Measurements from ENCODE around the gene HLA-DQA1.

Gene HLA-DQA1

DNA sequence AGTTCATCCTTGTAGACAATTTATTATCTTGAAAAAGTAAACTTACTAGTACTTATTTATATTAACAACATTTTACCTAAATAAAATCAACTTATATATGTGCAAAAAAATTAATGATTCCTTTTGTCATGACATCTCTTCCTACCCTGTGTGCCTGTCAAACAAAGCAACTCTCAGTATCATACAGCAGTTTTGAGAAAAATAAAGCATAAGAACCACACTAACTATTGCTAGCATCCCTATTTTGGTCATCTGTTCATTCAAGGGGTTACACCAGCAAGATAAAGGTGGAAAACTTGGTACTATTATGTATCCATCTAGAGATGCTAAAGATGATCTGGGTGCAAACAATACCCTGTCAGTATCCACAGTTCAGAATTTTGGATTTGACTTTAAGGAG, 40.2 kb upstream of the HLA-DQA1 start:
- H2AFZ ChIP-seq (ENCODE audit: low read length), result no peak overlapping the region
- no peaks in the 10 kb centered on the region for H3K27me3 ChIP-seq (ENCODE audit: insufficient read depth, low read length, poor library complexity, severe bottlenecking)
- no peaks in the 10 kb centered on the region for H4K20me1 ChIP-seq (ENCODE audit: insufficient read depth, low read length, poor library complexity, severe bottlenecking)
- no peaks in the 10 kb centered on the region for H3K9me3 ChIP-seq (ENCODE audit: insufficient read depth, low read depth, low read length)
- no peak overlapping the region for H3K4me3 ChIP-seq (ENCODE audit: low read length, poor library complexity, severe bottlenecking)
- H3K9ac ChIP-seq (ENCODE audit: low read depth, low read length, poor library complexity, severe bottlenecking), result no peak overlapping the region
- no peaks in the 10 kb centered on the region for H3K36me3 ChIP-seq (ENCODE audit: insufficient read depth, low read length)
- H3K9me2 ChIP-seq (replicated peaks; ENCODE audit: low read depth, low read length), result no peaks in the 10 kb centered on the region
- TF ChIP-seq, protein P1, sequence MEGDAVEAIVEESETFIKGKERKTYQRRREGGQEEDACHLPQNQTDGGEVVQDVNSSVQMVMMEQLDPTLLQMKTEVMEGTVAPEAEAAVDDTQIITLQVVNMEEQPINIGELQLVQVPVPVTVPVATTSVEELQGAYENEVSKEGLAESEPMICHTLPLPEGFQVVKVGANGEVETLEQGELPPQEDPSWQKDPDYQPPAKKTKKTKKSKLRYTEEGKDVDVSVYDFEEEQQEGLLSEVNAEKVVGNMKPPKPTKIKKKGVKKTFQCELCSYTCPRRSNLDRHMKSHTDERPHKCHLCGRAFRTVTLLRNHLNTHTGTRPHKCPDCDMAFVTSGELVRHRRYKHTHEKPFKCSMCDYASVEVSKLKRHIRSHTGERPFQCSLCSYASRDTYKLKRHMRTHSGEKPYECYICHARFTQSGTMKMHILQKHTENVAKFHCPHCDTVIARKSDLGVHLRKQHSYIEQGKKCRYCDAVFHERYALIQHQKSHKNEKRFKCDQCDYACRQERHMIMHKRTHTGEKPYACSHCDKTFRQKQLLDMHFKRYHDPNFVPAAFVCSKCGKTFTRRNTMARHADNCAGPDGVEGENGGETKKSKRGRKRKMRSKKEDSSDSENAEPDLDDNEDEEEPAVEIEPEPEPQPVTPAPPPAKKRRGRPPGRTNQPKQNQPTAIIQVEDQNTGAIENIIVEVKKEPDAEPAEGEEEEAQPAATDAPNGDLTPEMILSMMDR (conservative IDR thresholded peaks at IDR 0.05; ENCODE audit: low read length), result no peak
- TF ChIP-seq EZH2phosphoT487 (IDR thresholded peaks at IDR 0.05; ENCODE audit: borderline replicate concordance), result no peak
- no peaks in the 10 kb centered on the region for H3K4me1 ChIP-seq (ENCODE audit: insufficient read depth, low read length, poor library complexity, severe bottlenecking)
- H3K79me2 ChIP-seq (ENCODE audit: insufficient read depth, low read length), result no peaks in the 10 kb centered on the region
- no peaks in the 10 kb centered on the region for H3F3A ChIP-seq (ENCODE audit: low read depth)
- no peak overlapping the region for H3K4me2 ChIP-seq (ENCODE audit: low read depth, low read length, poor library complexity, severe bottlenecking)

DNA sequence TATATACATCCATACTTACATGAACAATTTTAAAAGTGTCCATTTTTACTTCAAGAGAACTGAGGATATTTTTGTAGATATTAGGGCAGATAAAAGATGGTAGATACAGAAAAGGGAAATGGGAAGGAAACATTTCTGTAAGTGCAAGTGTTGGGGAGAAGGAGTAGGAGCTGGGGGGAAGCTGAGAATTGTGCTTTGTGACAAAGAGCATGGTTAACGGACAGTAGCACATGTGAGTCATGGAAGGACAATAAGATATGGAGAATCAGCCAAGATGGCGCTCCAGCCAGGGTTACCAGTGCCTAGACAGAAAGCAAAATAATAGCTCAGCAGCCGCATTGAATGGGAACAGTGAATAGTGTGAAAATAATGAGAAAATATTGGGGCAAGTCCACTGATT, 34.8 kb upstream of the HLA-DQA1 start:
- H2AFZ ChIP-seq (ENCODE audit: low read length), result no peak overlapping the region
- H4K20me1 ChIP-seq (ENCODE audit: insufficient read depth, low read length, poor library complexity, severe bottlenecking), result no peaks in the 10 kb centered on the region
- no peak overlapping the region for H3K4me3 ChIP-seq (ENCODE audit: low read length, poor library complexity, severe bottlenecking)
- H3K9me2 ChIP-seq (replicated peaks; ENCODE audit: low read depth, low read length), result no peaks in the 10 kb centered on the region
- no peaks in the 10 kb centered on the region for H3K36me3 ChIP-seq (ENCODE audit: insufficient read depth, low read length)
- H3K9ac ChIP-seq (ENCODE audit: low read depth, low read length, poor library complexity, severe bottlenecking), result no peak overlapping the region
- TF ChIP-seq, protein P1 (conservative IDR thresholded peaks at IDR 0.05; ENCODE audit: low read length), result no peak
- TF ChIP-seq EZH2phosphoT487 (IDR thresholded peaks at IDR 0.05; ENCODE audit: borderline replicate concordance), result no peak
- no peaks in the 10 kb centered on the region for H3K79me2 ChIP-seq (ENCODE audit: insufficient read depth, low read length)
- peaks cover 12% of the 10 kb centered on the region for H3K27me3 ChIP-seq (ENCODE audit: insufficient read depth, low read length, poor library complexity, severe bottlenecking)
- no peak overlapping the region for H3K4me2 ChIP-seq (ENCODE audit: low read depth, low read length, poor library complexity, severe bottlenecking)
- H3F3A ChIP-seq (ENCODE audit: low read depth), result no peaks in the 10 kb centered on the region
- H3K4me1 ChIP-seq (ENCODE audit: insufficient read depth, low read length, poor library complexity, severe bottlenecking), result no peaks in the 10 kb centered on the region
- no peaks in the 10 kb centered on the region for H3K9me3 ChIP-seq (ENCODE audit: insufficient read depth, low read depth, low read length)

DNA sequence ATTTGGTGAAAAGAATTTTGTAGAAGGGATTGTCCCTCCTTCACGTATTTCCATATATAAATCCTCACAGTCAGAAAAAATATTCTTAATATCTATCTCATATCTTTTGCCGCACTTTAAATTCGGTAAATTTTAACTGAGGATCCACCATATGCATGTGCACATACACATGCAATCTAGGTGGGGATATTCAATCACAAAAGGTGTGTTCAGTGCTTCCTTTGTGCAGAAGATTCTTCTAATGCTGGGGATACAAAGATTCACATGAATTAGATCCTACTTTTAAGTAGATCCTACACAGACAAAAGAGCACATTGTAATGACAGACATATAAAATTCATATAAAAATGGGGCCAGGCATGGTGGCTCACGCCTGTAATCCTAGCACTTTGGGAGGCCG, 34.0 kb upstream of the HLA-DQA1 start:
- Histone ChIP-seq H2AFZ (ENCODE audit: low read length) (no peak overlapping the region), H3K36me3 (ENCODE audit: insufficient read depth, low read length) (no peaks in the 10 kb centered on the region), H3K9me2 (replicated peaks; ENCODE audit: low read depth, low read length) (no peaks in the 10 kb centered on the region), H4K20me1 (ENCODE audit: insufficient read depth, low read length, poor library complexity, severe bottlenecking) (no peaks in the 10 kb centered on the region), H3K9ac (ENCODE audit: low read depth, low read length, poor library complexity, severe bottlenecking) (no peak overlapping the region), H3K4me2 (ENCODE audit: low read depth, low read length, poor library complexity, severe bottlenecking) (no peak overlapping the region), H3K9me3 (ENCODE audit: insufficient read depth, low read depth, low read length) (no peaks in the 10 kb centered on the region), H3K27me3 (ENCODE audit: insufficient read depth, low read length, poor library complexity, severe bottlenecking) (peaks cover 18% of the 10 kb centered on the region), H3K4me3 (ENCODE audit: low read length, poor library complexity, severe bottlenecking) (no peak overlapping the region), H3K4me1 (ENCODE audit: insufficient read depth, low read length, poor library complexity, severe bottlenecking) (no peaks in the 10 kb centered on the region), H3K79me2 (ENCODE audit: insufficient read depth, low read length) (no peaks in the 10 kb centered on the region), H3F3A (ENCODE audit: low read depth) (no peaks in the 10 kb centered on the region)
- TF ChIP-seq EZH2phosphoT487 (IDR thresholded peaks at IDR 0.05; ENCODE audit: borderline replicate concordance), result no peak
- TF ChIP-seq, protein P1 (conservative IDR thresholded peaks at IDR 0.05; ENCODE audit: low read length), result no peak
